SK-N-SH (cell line): ENCODE data around the gene WDR86.

Experiments used
- CHD2 ChIP-seq: fragments of 150-350 bp; IDR thresholded peaks from 2 replicates; pipeline ENCODE4 v1.6.1; 2018; ENCODE audit warnings: low read length; ENCODE audit not compliant: partially characterized antibody
- CTCF ChIP-seq: fragments of 200-600 bp; sonication (generic); IDR thresholded peaks from 2 replicates; pipeline ENCODE4 v1.6.1; 2017; ENCODE audit warnings: antibody characterized with exemption, mild to moderate bottlenecking, moderate library complexity
- ELF1 ChIP-seq: IDR thresholded peaks from 2 replicates; pipeline ENCODE4 v1.4.0; 2012
- MAX ChIP-seq: IDR thresholded peaks from 2 replicates; pipeline ENCODE4 v1.4.0; 2012; ENCODE audit warnings: low read depth
- MXI1 ChIP-seq: IDR thresholded peaks from 2 replicates; pipeline ENCODE4 v1.6.1; 2012; ENCODE audit warnings: mild to moderate bottlenecking, low read depth, low read length, improper control_type of control experiment
- POLR2AphosphoS5 ChIP-seq: IDR thresholded peaks from 2 replicates; pipeline ENCODE4 v1.6.1; 2012; ENCODE audit warnings: low read depth, low read length
- TCF12 ChIP-seq: IDR thresholded peaks from 2 replicates; pipeline ENCODE4 v1.4.0; 2012

DNA sequence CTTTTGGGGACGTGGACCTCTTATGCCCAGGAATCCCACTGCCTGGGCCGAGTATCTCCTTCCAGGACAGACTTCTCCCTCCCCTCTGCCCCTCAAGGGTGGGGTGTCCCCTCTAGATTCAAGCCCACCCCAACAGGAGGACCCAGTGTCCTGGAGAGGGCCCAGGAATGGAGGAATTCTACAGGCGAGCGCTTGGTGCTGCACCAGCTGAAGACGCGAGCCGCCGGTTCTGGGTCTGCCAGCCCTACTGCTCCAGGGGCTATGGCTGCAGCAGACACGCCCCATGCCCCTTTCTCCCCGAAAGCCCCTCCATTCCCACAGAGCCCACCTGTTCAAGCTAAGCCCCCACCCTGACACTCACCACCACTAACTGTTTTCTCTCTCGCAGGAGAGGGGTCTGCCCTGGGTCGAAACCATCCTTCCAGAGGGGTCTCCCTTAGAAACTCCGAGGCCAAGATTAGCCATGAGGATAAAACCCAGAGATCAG lies 21.5 kb upstream of the WDR86 start:
- TF ChIP-seq MXI1 = no peak
- no peak for TF ChIP-seq CHD2
- no peak for TF ChIP-seq POLR2AphosphoS5
- TF ChIP-seq MAX = no peak
- TF ChIP-seq CTCF = no peak
- TF ChIP-seq TCF12 = no peak
- TF ChIP-seq ELF1 = no peak
